HEK293 (cell line): ENCODE measurements around the gene BBS7.

ENCODE experiments used
- CTCF ChIA-PET: fragments of 350-600 bp; formaldehyde crosslinking; extraction: SDS; loops from one replicate; lab custom pipeline; 2021; ENCODE audit warnings: antibody characterized with exemption; lab: Yijun Ruan, JAX
- POLR2A ChIA-PET: fragments of 300-600 bp; formaldehyde crosslinking; extraction: SDS; loops from one replicate; lab custom pipeline; 2020; ENCODE audit warnings: antibody characterized with exemption, inconsistent platforms; lab: Yijun Ruan, JAX
- H3K27ac ChIP-seq: fragments of 200-500 bp; sonication (Bioruptor generic); 2 replicates; pipeline ENCODE4 v1.5.1; 2014; ENCODE audit warnings: low read depth, low read length, control low read depth, inconsistent platforms; ENCODE audit errors: extremely low read depth
- H3K36me3 ChIP-seq, 2 experiments: fragments of 200-500 bp in 1 of 2; sonication (Bioruptor generic) in 1 of 2; 1 replicate in 1 of 2; 2 replicates in 1 of 2; pipeline ENCODE4 v1.5.1; 2014 to 2017; ENCODE audit warnings: inconsistent platforms in 2 of 2, low read length in 2 of 2; ENCODE audit not compliant: control insufficient read depth in 2 of 2, insufficient read depth in 1 of 2
- H3K4me1 ChIP-seq: fragments of 200-500 bp; sonication (Bioruptor generic); 2 replicates; pipeline ENCODE4 v1.5.1; 2014; ENCODE audit warnings: mild to moderate bottlenecking, low read length, inconsistent platforms; ENCODE audit not compliant: control insufficient read depth, insufficient read depth
- H3K4me3 ChIP-seq: 2 replicates; pipeline ENCODE4 v1.5.1; 2011; ENCODE audit warnings: low read depth, mild to moderate bottlenecking, control low read depth, low read length, moderate library complexity
- H3K9me3 ChIP-seq: fragments of 200-500 bp; sonication (Bioruptor generic); 2 replicates; pipeline ENCODE4 v1.5.1; 2014; ENCODE audit warnings: low read depth, low read length, inconsistent platforms; ENCODE audit not compliant: control insufficient read depth, insufficient read depth
- HOXD13 ChIP-seq: sonication (generic); formaldehyde crosslinking; IDR thresholded peaks from 2 replicates; pipeline ENCODE4 v1.8.0; 2022; ENCODE audit warnings: missing genetic modification reagents, borderline replicate concordance
- PRDM2 ChIP-seq: fragments of 450-650 bp; formaldehyde crosslinking; IDR thresholded peaks from 2 replicates; pipeline ENCODE4 v1.5.1; 2016; ENCODE audit warnings: missing biosample characterization, missing genetic modification characterization, borderline replicate concordance
- PRDM4 ChIP-seq: fragments of 450-650 bp; formaldehyde crosslinking; IDR thresholded peaks from 2 replicates; pipeline ENCODE4 v1.5.1; 2017; ENCODE audit warnings: missing biosample characterization, missing genetic modification characterization
- REST ChIP-seq: fragments of 450-650 bp; formaldehyde crosslinking; IDR thresholded peaks from 2 replicates; pipeline ENCODE4 v1.5.1; 2016; ENCODE audit warnings: missing biosample characterization, missing genetic modification characterization
- SCRT1 ChIP-seq: fragments of 450-650 bp; formaldehyde crosslinking; IDR thresholded peaks from 2 replicates; pipeline ENCODE4 v1.5.1; 2016; ENCODE audit warnings: missing biosample characterization, missing genetic modification characterization, borderline replicate concordance
- SP2 ChIP-seq: fragments of 450-650 bp; formaldehyde crosslinking; IDR thresholded peaks from 2 replicates; pipeline ENCODE4 v1.5.1; 2016; ENCODE audit warnings: missing biosample characterization, missing genetic modification characterization
- ZBTB20 ChIP-seq: fragments of 450-650 bp; formaldehyde crosslinking; IDR thresholded peaks from 2 replicates; pipeline ENCODE4 v1.5.1; 2016; ENCODE audit warnings: missing biosample characterization, missing genetic modification characterization
- ZBTB44 ChIP-seq: fragments of 450-650 bp; IDR thresholded peaks from 2 replicates; pipeline ENCODE4 v1.5.1; 2018; ENCODE audit warnings: missing biosample characterization, mild to moderate bottlenecking, missing genetic modification characterization
- ZNF155 ChIP-seq: fragments of 450-650 bp; formaldehyde crosslinking; IDR thresholded peaks from 2 replicates; pipeline ENCODE4 v1.5.1; 2016; ENCODE audit warnings: missing biosample characterization, missing genetic modification characterization
- ZNF174 ChIP-seq: fragments of 450-650 bp; formaldehyde crosslinking; IDR thresholded peaks from 2 replicates; pipeline ENCODE4 v1.5.0; 2017; ENCODE audit warnings: missing biosample characterization, mild to moderate bottlenecking, missing genetic modification characterization
- ZNF19 ChIP-seq: fragments of 450-650 bp; formaldehyde crosslinking; IDR thresholded peaks from 2 replicates; pipeline ENCODE4; 2016; ENCODE audit warnings: missing biosample characterization, missing genetic modification characterization, low read depth
- ZNF2 ChIP-seq: fragments of 450-650 bp; formaldehyde crosslinking; IDR thresholded peaks from 2 replicates; pipeline ENCODE4 v1.5.1; 2016; ENCODE audit warnings: missing biosample characterization, missing genetic modification characterization
- ZNF24 ChIP-seq: fragments of 450-650 bp; formaldehyde crosslinking; IDR thresholded peaks from 2 replicates; pipeline ENCODE4 v1.5.1; 2016; ENCODE audit warnings: missing biosample characterization, missing genetic modification characterization
- ZNF423 ChIP-seq: fragments of 450-650 bp; formaldehyde crosslinking; IDR thresholded peaks from 2 replicates; pipeline ENCODE4 v1.5.1; 2016; ENCODE audit warnings: missing biosample characterization, missing genetic modification characterization
- ZNF707 ChIP-seq: fragments of 450-650 bp; formaldehyde crosslinking; IDR thresholded peaks from 2 replicates; pipeline ENCODE4 v1.5.1; 2016; ENCODE audit warnings: missing biosample characterization, missing genetic modification characterization
- ZSCAN16 ChIP-seq: fragments of 450-650 bp; formaldehyde crosslinking; IDR thresholded peaks from 2 replicates; pipeline ENCODE4 v1.5.1; 2016; ENCODE audit warnings: missing biosample characterization, missing genetic modification characterization
- ZSCAN5A ChIP-seq: fragments of 450-650 bp; formaldehyde crosslinking; IDR thresholded peaks from 2 replicates; pipeline ENCODE4 v1.5.1; 2016; ENCODE audit warnings: missing biosample characterization, missing genetic modification characterization

Gene BBS7

GRCh38 chr4:121818215-121818614, 52.1 kb downstream of the BBS7 start (continued):
- no peak for TF ChIP-seq SP2 (tag by site-specific recombination)
- peak; percentile 60; the same call in 1 of the 2 replicates for TF ChIP-seq SCRT1

- Histone ChIP-seq H3K4me3 (no peak overlapping the region), H3K4me1 (no peaks in the 10 kb centered on the region; the same call in 1 of the 2 replicates), H3K27ac (no peak overlapping the region)
- POLR2A ChIA-PET = no interaction called here
- TF ChIP-seq HOXD13 (CRISPR knock-in tag) = no peak
- no peak for TF ChIP-seq ZNF174 (tag by site-specific recombination)
- no peak for TF ChIP-seq ZNF19
- no peak for TF ChIP-seq ZNF2 (tag by site-specific recombination)
- no peak for TF ChIP-seq ZNF423 (tag by site-specific recombination)
- no peak for TF ChIP-seq ZBTB44 (tag by site-specific recombination)
- no peak for TF ChIP-seq PRDM2 (tag by site-specific recombination)
- TF ChIP-seq ZSCAN5A (tag by site-specific recombination) = no peak
- no peak for TF ChIP-seq ZNF155 (tag by site-specific recombination)
- no peak for TF ChIP-seq ZNF24 (tag by site-specific recombination)
- no peak for TF ChIP-seq ZSCAN16 (tag by site-specific recombination)
- no peak for TF ChIP-seq PRDM4 (tag by site-specific recombination)
- TF ChIP-seq REST (tag by site-specific recombination) = no peak
- no peak for TF ChIP-seq ZNF707 (tag by site-specific recombination)
- TF ChIP-seq ZBTB20 (tag by site-specific recombination) = no peak
- TF ChIP-seq, all 188 proteins: peak for 0
- CTCF ChIA-PET = interaction anchor here (0.8 kb wide), 1 partner anchor 10 kb away, joined by 4 read pairs; no protein-coding TSS in a partner anchor
- Histone ChIP-seq H3K9me3 (no peaks in the 10 kb centered on the region), H3K36me3 (peaks cover 46 to 97% of the 10 kb centered on the region in 2 experiments)
These were observed 52.6 kb downstream of the BBS7 start for GRCh38 chr4:121817701-121818100.
